Astrocyte of the spinal cord (primary cell): ENCODE measurements around the gene SLC7A9.

ENCODE experiments used
- DNase-seq: peaks from one replicate; pipeline ENCODE4 v3.0.0; 2011; ENCODE audit warnings: low read depth, low spot score
- H3K4me3 ChIP-seq: 2 replicates; pipeline ENCODE4 v1.5.1; 2011; ENCODE audit warnings: low read depth, mild to moderate bottlenecking, low read length, moderate library complexity
- in situ Hi-C: cut with HindIII; loops from 2 replicates; pipeline ENCODE4 v1.10.0; 2017; ENCODE audit warnings: low sequenced_read_pairs
- TF ChIP-seq, protein P1 (sequence below): IDR thresholded peaks from 2 replicates; pipeline ENCODE4 v1.5.1; 2012; ENCODE audit warnings: low read depth, mild to moderate bottlenecking, low read length, inconsistent platforms

SLC7A9 gene

GRCh38 chr19:32866564-32867265, 2.9 kb downstream of the SLC7A9 start:
- TF ChIP-seq, protein P1, sequence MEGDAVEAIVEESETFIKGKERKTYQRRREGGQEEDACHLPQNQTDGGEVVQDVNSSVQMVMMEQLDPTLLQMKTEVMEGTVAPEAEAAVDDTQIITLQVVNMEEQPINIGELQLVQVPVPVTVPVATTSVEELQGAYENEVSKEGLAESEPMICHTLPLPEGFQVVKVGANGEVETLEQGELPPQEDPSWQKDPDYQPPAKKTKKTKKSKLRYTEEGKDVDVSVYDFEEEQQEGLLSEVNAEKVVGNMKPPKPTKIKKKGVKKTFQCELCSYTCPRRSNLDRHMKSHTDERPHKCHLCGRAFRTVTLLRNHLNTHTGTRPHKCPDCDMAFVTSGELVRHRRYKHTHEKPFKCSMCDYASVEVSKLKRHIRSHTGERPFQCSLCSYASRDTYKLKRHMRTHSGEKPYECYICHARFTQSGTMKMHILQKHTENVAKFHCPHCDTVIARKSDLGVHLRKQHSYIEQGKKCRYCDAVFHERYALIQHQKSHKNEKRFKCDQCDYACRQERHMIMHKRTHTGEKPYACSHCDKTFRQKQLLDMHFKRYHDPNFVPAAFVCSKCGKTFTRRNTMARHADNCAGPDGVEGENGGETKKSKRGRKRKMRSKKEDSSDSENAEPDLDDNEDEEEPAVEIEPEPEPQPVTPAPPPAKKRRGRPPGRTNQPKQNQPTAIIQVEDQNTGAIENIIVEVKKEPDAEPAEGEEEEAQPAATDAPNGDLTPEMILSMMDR, result no peak
- DNase-seq, result no peak
- H3K4me3 ChIP-seq, result no peak overlapping the region
- in situ Hi-C loops, result no loop called here

DNA sequence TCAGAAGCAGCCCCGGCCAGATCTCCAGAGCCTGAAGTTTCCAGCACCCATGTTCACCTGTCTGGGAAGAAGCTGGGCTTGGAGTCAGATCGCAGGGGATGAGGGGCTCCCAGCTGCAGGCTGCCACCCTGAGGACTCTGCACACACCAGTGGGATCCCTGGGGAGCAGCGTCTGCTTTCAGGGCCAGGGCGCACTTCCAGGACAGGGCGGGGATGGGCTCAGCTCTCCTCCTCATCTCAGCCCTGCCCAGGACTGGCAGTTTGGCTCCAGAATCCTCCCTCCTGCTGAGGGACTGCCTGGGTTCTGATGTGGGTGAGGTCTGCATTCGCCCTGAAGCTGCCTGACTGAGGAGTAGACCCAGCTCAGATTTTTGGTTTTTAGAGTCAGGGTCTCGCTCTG, 3.5 kb downstream of the SLC7A9 start:
- H3K4me3 ChIP-seq, result no peak overlapping the region
- TF ChIP-seq, protein P1, result no peak
- in situ Hi-C loops, result no loop called here
- DNase-seq, result no peak

DNA sequence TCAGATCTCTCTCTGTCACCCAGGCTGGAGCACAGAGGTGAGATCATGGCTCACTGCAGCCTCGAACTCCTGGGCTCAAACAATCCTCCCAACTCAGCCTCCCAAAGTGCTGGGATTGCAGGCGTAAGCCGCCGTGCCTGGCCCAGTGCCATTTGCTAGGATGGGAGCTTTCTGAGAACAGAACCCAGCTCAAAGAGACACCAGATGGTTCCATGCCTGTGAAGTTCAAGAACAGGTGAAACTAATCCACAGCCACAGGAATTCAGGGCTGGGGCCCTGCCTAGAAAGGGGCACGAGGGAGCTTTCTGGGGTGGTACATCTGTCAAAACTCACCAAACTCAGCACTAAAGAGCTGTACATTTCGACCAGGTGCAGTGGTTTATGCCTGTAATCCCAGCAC, 4.2 kb downstream of the SLC7A9 start:
- in situ Hi-C loops, result no loop called here
- TF ChIP-seq, protein P1, result no peak
- H3K4me3 ChIP-seq, result no peak overlapping the region
- DNase-seq, result no peak

DNA sequence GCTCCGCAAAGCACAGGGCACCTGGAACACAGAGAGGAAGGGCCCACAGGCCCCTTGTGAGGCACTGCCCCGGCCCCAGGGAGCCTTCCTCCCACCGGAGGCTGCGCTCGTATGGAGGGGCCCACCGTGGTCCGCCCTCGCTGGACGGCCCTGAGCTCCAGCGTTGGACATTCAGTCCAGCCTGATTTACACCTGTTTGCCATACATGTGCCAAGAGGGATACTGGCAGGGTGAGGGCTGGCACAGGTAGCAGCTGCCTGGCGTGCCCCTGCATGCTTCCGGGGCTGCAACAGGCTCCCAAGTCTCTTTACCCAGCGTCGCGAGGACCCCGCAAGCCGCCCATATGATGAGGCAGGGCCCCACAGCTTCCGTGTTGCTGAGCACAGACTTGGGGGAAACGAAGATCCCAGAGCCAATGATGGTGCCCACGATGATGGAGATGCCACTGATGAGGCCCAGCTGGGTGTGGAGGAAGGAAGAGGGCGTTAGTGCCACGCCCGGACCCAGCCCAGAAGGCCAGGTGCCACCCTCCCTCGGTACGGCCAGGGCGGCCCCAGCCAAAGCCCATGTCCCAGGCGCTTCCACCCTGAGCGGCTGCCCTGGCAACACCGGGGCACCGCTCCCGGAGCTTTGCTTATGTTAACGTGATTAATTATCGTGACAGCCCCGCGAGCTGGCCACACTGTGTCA, 5.1 kb downstream of the SLC7A9 start:
- DNase-seq, result no peak
- no peak overlapping the region for H3K4me3 ChIP-seq
- in situ Hi-C loops, result no loop called here
- TF ChIP-seq, protein P1, result no peak

DNA sequence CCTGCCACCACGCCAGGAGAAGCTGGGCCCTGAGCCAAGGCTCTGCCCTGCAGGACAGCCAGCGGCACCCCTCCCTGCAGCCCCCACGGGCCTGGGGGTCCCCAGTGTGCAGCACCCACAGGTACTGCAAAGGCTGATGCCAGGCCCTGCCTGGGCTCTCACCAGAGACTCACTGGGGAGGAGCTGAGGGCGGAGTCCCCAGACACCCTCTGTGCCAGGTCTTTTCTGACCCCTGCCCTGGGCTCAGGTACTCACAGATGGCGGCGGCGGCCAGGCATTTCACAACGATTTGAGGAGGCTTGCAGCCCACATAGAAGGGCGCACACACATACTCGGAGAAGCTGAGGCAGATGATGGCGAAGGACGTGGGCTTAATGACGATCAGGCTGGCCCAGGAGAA, 5.7 kb downstream of the SLC7A9 start:
- no peak overlapping the region for H3K4me3 ChIP-seq
- DNase-seq, result no peak
- TF ChIP-seq, protein P1, result no peak
- in situ Hi-C loops, result no loop called here

GRCh38 chr19:32863301-32863700, 6.3 kb downstream of the SLC7A9 start:
- no peak overlapping the region for H3K4me3 ChIP-seq
- no peak for DNase-seq
- TF ChIP-seq, protein P1, result no peak
- in situ Hi-C loops, result no loop called here
